ENCODE measurements around the gene LRRC70.

Gene LRRC70

GRCh38 chr5:62576570-62577170, 1.9 kb upstream of the LRRC70 start:
- no peak for DNase-seq

GRCh38 chr5:62577488-62577887, 1.1 kb upstream of the LRRC70 start:
- DNase-seq: no peak

- DNase-seq: no peak
Observed at GRCh38 chr5:62579761-62580160, 1.1 kb downstream of the LRRC70 start.

GRCh38 chr5:62581836-62582597, 3.4 kb downstream of the LRRC70 start:
- no peak for DNase-seq

- DNase-seq: no peak
Observed at GRCh38 chr5:62584391-62584790, 5.8 kb downstream of the LRRC70 start.

- no peak for DNase-seq
Observed at GRCh38 chr5:62585306-62585705, 6.7 kb downstream of the LRRC70 start.

- DNase-seq: no peak
Observed at GRCh38 chr5:62585751-62586150, 7.1 kb downstream of the LRRC70 start.

- DNase-seq: no peak
Observed at GRCh38 chr5:62587737-62588136, 9.1 kb downstream of the LRRC70 start.

GRCh38 chr5:62588668-62589067, 10.0 kb downstream of the LRRC70 start:
- DNase-seq: no peak

GRCh38 chr5:62589504-62589903, 10.9 kb downstream of the LRRC70 start:
- DNase-seq: no peak

GRCh38 chr5:62590387-62590786, 11.8 kb downstream of the LRRC70 start:
- DNase-seq: no peak

- no peak for DNase-seq
Observed at GRCh38 chr5:62592558-62592957, 13.9 kb downstream of the LRRC70 start.

- DNase-seq: no peak
Observed at GRCh38 chr5:62593331-62593730, 14.7 kb downstream of the LRRC70 start.

GRCh38 chr5:62594364-62594984, 15.9 kb downstream of the LRRC70 start:
- DNase-seq: no peak

- DNase-seq: no peak
Observed at GRCh38 chr5:62596096-62596495, 17.5 kb downstream of the LRRC70 start.

- DNase-seq: no peak
Observed at GRCh38 chr5:62596691-62597090, 18.1 kb downstream of the LRRC70 start.

GRCh38 chr5:62597314-62597713, 18.7 kb downstream of the LRRC70 start:
- no peak for DNase-seq

GRCh38 chr5:62600560-62601252, 22.1 kb downstream of the LRRC70 start:
- DNase-seq: no peak

GRCh38 chr5:62603934-62604333, 25.3 kb downstream of the LRRC70 start:
- DNase-seq: no peak

- DNase-seq: no peak
Observed at GRCh38 chr5:62605638-62606037, 27.0 kb downstream of the LRRC70 start.

GRCh38 chr5:62606878-62607277, 28.3 kb downstream of the LRRC70 start:
- no peak for DNase-seq

- DNase-seq: no peak
Observed at GRCh38 chr5:62607615-62608014, 29.0 kb downstream of the LRRC70 start.
